ENCODE results near the gene KIF1A.

The KIF1A gene

GRCh38 chr2:240792629-240793312, 27.2 kb downstream of the KIF1A start:
- Histone ChIP-seq H3K9me3 (replicated peaks; ENCODE audit: low read length) (no peaks in the 10 kb centered on the region), H3K4me2 (ENCODE audit: low read length) (no peak overlapping the region), H3K36me3 (ENCODE audit: insufficient read depth, low read length) (no peaks in the 10 kb centered on the region), H3K27me3 (ENCODE audit: control insufficient read depth, insufficient read depth, low read length) (peaks cover 45% of the 10 kb centered on the region), H3K9ac (ENCODE audit: low read depth, low read length) (no peak overlapping the region), H3K4me1 (ENCODE audit: control insufficient read depth, insufficient read depth, low read length) (no peaks in the 10 kb centered on the region), H3K4me3 (ENCODE audit: low read length) (no peak overlapping the region)

- Histone ChIP-seq H3K4me2 (ENCODE audit: low read length) (no peak overlapping the region), H3K4me3 (ENCODE audit: low read length) (no peak overlapping the region), H3K36me3 (ENCODE audit: insufficient read depth, low read length) (no peaks in the 10 kb centered on the region), H3K4me1 (ENCODE audit: control insufficient read depth, insufficient read depth, low read length) (no peaks in the 10 kb centered on the region), H3K9ac (ENCODE audit: low read depth, low read length) (no peak overlapping the region), H3K9me3 (replicated peaks; ENCODE audit: low read length) (no peaks in the 10 kb centered on the region), H3K27me3 (ENCODE audit: control insufficient read depth, insufficient read depth, low read length) (peaks cover 41% of the 10 kb centered on the region)
These were observed 28.0 kb downstream of the KIF1A start for GRCh38 chr2:240791821-240792628.

GRCh38 chr2:240791221-240791800, 28.7 kb downstream of the KIF1A start:
- Histone ChIP-seq H3K4me2 (ENCODE audit: low read length) (no peak overlapping the region), H3K4me3 (ENCODE audit: low read length) (no peak overlapping the region), H3K27me3 (ENCODE audit: control insufficient read depth, insufficient read depth, low read length) (peaks cover 41% of the 10 kb centered on the region), H3K9ac (ENCODE audit: low read depth, low read length) (no peak overlapping the region), H3K4me1 (ENCODE audit: control insufficient read depth, insufficient read depth, low read length) (no peaks in the 10 kb centered on the region), H3K36me3 (ENCODE audit: insufficient read depth, low read length) (no peaks in the 10 kb centered on the region), H3K9me3 (replicated peaks; ENCODE audit: low read length) (no peaks in the 10 kb centered on the region)

GRCh38 chr2:240790370-240791220, 29.4 kb downstream of the KIF1A start:
- Histone ChIP-seq H3K4me3 (ENCODE audit: low read length) (no peak overlapping the region), H3K9me3 (replicated peaks; ENCODE audit: low read length) (no peaks in the 10 kb centered on the region), H3K27me3 (ENCODE audit: control insufficient read depth, insufficient read depth, low read length) (peaks cover 34% of the 10 kb centered on the region), H3K4me2 (ENCODE audit: low read length) (no peak overlapping the region), H3K4me1 (ENCODE audit: control insufficient read depth, insufficient read depth, low read length) (no peaks in the 10 kb centered on the region), H3K36me3 (ENCODE audit: insufficient read depth, low read length) (no peaks in the 10 kb centered on the region), H3K9ac (ENCODE audit: low read depth, low read length) (no peak overlapping the region)

GRCh38 chr2:240789501-240790369, 30.3 kb downstream of the KIF1A start:
- no peak overlapping the region for H3K4me3 ChIP-seq (ENCODE audit: low read length)
- H3K4me2 ChIP-seq (ENCODE audit: low read length), result no peak overlapping the region
- H3K4me1 ChIP-seq (ENCODE audit: control insufficient read depth, insufficient read depth, low read length), result no peaks in the 10 kb centered on the region
- H3K9ac ChIP-seq (ENCODE audit: low read depth, low read length), result no peak overlapping the region
- H3K27me3 ChIP-seq (ENCODE audit: control insufficient read depth, insufficient read depth, low read length), result peaks cover 30% of the 10 kb centered on the region
- no peaks in the 10 kb centered on the region for H3K36me3 ChIP-seq (ENCODE audit: insufficient read depth, low read length)
- H3K9me3 ChIP-seq (replicated peaks; ENCODE audit: low read length), result no peaks in the 10 kb centered on the region

- Histone ChIP-seq H3K9me3 (replicated peaks; ENCODE audit: low read length) (no peaks in the 10 kb centered on the region), H3K4me3 (ENCODE audit: low read length) (no peak overlapping the region), H3K36me3 (ENCODE audit: insufficient read depth, low read length) (no peaks in the 10 kb centered on the region), H3K4me1 (ENCODE audit: control insufficient read depth, insufficient read depth, low read length) (no peaks in the 10 kb centered on the region), H3K4me2 (ENCODE audit: low read length) (no peak overlapping the region), H3K27me3 (ENCODE audit: control insufficient read depth, insufficient read depth, low read length) (peaks cover 23% of the 10 kb centered on the region), H3K9ac (ENCODE audit: low read depth, low read length) (no peak overlapping the region)
These were observed 31.0 kb downstream of the KIF1A start for GRCh38 chr2:240789051-240789453.

- H3K9me3 ChIP-seq (replicated peaks; ENCODE audit: low read length), result no peaks in the 10 kb centered on the region
These were observed 31.5 kb downstream of the KIF1A start for GRCh38 chr2:240788482-240788881.

GRCh38 chr2:240787521-240788472, 32.2 kb downstream of the KIF1A start:
- H3K4me2 ChIP-seq (ENCODE audit: low read length), result no peak overlapping the region
- H3K36me3 ChIP-seq (ENCODE audit: insufficient read depth, low read length), result no peaks in the 10 kb centered on the region
- no peaks in the 10 kb centered on the region for H3K4me1 ChIP-seq (ENCODE audit: control insufficient read depth, insufficient read depth, low read length)
- no peak overlapping the region for H3K4me3 ChIP-seq (ENCODE audit: low read length)
- H3K9me3 ChIP-seq (replicated peaks; ENCODE audit: low read length), result no peaks in the 10 kb centered on the region
- H3K27me3 ChIP-seq (ENCODE audit: control insufficient read depth, insufficient read depth, low read length), result peaks cover 12% of the 10 kb centered on the region
- H3K9ac ChIP-seq (ENCODE audit: low read depth, low read length), result no peak overlapping the region

More at GRCh38 chr2:240788482-240788881, 31.5 kb downstream of the KIF1A start:
- H3K36me3 ChIP-seq (ENCODE audit: insufficient read depth, low read length), result no peaks in the 10 kb centered on the region
- no peak overlapping the region for H3K4me3 ChIP-seq (ENCODE audit: low read length)
- no peak overlapping the region for H3K4me2 ChIP-seq (ENCODE audit: low read length)
- H3K9ac ChIP-seq (ENCODE audit: low read depth, low read length), result no peak overlapping the region
- H3K4me1 ChIP-seq (ENCODE audit: control insufficient read depth, insufficient read depth, low read length), result no peaks in the 10 kb centered on the region
- peaks cover 19% of the 10 kb centered on the region for H3K27me3 ChIP-seq (ENCODE audit: control insufficient read depth, insufficient read depth, low read length)

GRCh38 chr2:240786871-240787311, 33.1 kb downstream of the KIF1A start:
- Histone ChIP-seq H3K9ac (ENCODE audit: low read depth, low read length) (no peak overlapping the region), H3K36me3 (ENCODE audit: insufficient read depth, low read length) (no peaks in the 10 kb centered on the region), H3K9me3 (replicated peaks; ENCODE audit: low read length) (no peaks in the 10 kb centered on the region), H3K4me1 (ENCODE audit: control insufficient read depth, insufficient read depth, low read length) (no peaks in the 10 kb centered on the region), H3K4me2 (ENCODE audit: low read length) (no peak overlapping the region), H3K27me3 (ENCODE audit: control insufficient read depth, insufficient read depth, low read length) (peaks cover 11% of the 10 kb centered on the region), H3K4me3 (ENCODE audit: low read length) (no peak overlapping the region)

Data from skeletal muscle satellite cell (primary cell).